GM21390 (cell line): Measurements from ENCODE around the gene CDH23.

Experiments used
- ATAC-seq: cut with Tn5 transposase; IDR thresholded peaks from one replicate; pipeline ENCODE4 v1.9.1; 2021; ENCODE audit not compliant: unreplicated experiment

Gene CDH23

DNA sequence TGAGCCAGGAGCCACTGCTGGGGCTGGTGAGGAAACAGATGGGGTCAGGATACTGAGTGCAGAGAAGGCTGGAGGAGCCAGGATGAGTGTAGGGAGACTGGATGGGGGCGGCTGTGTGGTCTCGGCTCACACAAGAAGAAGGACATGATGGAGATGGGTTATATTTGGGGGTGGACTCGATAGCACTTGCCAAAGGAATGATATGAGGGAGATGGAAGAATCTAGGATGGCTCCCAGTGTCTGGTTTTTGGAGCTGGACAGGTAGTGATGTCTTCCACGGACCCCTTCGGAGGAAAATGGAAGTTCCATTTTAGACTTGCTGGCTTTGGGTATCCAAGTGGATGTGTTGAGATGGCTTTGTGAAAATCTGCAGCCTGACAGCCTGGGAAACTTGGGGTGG, 83.9 kb downstream of the CDH23 start:
- ATAC-seq, result no peak

DNA sequence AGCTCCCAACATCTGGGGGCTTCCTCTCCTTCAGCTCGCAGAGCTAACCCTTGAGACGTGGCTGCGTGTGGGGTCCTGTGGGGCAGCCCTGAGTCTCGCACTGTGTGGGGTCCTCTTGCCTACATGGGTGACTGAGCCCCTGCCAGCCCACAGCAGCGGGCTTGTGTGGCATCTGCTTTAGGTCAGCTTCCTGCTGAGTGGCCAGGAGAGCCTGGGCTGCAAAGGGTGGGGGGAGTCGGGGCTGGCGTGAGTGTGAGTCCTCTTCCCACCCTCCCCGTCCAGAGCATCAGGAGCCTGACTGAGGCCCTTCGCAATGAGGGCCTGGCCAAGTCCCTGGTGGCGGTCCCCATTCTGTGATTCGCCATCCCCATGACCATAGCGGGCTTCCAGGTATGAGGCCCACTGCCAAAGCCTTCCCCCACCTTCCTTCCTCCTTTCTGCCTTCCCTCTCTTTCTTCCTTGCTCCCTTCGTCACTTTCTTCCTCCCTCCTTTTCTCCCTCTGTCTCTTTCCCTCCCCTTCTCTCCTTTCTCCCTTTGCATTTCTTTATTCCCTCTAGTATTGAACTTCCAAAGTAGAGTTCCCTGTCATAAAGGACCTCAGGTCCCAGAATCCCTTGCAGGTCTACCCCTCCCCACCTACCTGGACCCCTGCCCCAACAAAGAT, 85.2 kb downstream of the CDH23 start:
- no peak for ATAC-seq

DNA sequence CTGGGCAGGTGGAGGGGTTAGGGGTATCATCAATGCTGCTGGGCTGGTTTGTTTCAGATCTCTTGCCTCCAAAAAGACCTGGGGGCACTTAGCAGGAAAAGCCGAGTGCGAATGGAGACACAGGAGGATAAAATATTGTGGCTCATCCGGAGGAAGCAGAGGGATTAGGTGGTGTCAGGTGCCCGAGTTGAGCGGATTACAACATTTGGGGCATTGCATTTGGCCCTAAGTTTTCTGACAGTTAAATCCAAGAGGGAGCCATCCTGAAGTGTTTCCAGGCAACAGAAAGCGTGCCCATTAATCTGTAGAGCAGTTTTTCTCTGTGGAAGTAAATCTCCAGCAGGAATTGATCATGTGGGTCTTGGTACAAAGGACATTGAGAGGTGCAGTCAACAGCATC, 85.9 kb downstream of the CDH23 start:
- ATAC-seq, result no peak

DNA sequence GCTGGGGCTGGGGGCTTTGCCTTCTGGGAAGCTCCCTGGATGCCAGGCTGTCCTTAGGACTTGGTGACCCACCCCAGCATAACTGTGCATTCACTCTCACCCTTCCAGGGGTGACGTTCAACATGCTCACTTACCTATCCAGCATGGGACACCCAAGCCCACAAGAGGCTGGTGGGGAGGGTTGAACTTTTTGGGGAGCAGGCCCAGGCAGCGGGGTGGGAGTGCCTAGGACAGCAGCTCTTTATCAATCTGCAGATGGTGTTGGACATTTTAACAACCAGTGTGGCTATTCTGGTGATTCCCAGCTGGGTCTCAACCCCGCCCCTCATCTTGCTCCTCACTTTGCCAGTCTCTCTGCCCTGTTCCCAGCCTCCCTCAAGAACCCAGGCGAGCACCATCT, 86.4 kb downstream of the CDH23 start:
- no peak for ATAC-seq

DNA sequence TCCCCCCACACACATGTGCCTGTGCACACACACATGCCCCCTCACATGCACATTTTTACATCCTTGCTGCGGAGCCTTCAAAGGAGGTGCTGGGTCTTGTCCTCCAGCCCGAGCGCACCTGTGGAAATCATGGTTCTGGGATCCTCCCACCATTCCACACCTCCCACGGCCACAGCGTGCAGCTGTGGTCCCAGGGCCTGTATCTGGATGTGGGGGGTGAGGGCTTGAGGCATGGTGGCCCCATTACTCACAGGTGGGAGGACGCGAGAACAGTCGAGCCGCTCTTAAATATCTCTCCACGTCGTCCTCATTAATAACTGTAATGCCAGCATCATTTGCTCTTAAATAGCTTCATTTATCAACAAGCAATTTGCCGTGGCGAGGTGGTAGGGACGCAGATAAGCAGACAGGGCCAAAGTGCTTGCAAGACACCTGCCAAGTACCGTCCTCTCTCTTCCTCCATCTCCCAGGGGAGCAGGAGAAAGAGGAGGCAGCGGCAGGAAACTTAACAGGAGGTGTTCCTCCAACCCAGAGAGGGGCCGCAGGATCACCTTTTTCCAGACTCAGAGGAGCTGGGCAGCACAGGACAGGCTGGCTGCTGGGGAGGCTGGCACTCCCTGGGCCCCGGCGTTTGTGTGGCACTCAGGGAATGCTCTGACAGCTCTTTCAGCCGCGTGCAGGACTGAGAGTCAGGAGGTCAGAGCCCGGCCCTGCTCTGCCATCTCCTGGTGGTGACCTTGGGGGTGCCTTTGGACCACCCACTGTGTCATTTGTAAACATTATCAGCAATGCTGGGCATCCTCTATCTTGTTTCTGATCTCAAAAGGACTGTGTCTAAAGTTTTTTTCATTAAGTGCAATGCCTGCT, 87.4 kb downstream of the CDH23 start:
- ATAC-seq, result no peak

DNA sequence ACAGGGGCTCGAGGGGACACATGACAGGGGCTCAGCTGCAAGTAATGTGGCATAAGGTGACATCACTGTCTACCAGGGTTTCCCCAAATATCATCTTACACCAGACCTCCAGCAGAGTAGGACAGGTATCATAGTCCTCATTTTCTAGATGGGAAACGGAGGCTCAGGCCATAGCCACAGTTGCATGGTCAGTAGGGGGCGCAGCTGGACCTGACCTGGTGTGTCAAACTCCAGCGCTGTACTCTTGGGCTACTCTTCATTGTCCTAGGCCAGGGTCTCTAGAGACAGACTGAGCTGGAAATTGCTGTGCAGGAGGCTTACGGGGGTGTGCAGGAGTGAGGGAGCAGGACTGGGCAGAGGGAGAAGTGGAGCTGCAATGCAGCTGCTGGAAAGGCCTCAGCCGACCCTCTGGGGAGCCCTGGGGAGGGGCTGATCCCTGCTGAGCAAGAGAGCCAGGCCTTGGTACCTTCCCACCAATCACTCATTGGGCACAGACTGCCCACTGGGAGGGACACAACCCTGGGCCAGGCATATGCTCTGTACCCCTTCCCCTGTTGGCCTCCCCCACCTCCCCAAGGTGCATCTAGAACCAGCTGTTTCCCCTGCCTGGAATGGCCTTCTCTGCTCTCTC, 89.9 kb downstream of the CDH23 start:
- no peak for ATAC-seq

DNA sequence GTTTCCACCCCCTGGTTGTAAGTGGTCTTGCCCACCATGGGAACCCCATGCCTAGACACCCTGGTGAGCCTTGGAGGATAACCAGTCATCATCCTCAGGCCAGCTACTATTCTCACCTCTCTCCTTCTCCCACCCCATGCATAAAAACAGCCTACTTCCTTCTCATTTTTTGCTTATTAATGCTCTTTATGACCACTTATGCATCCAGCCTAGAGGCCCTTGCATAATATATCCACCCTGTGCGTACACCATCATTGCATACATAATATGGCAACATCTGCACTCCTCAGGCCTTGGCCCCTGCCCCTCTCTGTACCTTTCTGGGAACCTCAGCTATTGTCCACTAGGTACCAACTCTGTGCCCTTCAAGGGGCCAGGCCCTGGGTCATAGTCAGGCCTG, 91.0 kb downstream of the CDH23 start:
- ATAC-seq, result no peak

DNA sequence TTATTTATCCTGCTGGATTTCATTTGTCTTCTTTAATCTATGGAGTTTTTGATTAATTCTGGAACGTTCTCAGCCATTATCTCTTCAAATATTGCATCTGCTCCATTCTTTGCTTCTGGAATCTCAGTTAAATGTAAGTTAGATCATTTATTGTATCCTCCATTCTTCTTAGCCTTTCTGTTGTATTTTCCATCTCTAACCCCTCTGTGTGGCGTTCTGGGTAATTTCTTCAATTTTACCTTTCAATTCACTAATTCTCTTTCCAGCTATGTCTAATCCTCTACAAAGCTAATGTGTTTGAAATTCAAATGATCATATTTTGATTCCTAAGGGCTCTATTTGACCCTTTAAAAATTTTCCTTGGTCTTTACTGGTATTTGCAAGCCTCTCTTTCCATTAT, 92.4 kb downstream of the CDH23 start:
- no peak for ATAC-seq

DNA sequence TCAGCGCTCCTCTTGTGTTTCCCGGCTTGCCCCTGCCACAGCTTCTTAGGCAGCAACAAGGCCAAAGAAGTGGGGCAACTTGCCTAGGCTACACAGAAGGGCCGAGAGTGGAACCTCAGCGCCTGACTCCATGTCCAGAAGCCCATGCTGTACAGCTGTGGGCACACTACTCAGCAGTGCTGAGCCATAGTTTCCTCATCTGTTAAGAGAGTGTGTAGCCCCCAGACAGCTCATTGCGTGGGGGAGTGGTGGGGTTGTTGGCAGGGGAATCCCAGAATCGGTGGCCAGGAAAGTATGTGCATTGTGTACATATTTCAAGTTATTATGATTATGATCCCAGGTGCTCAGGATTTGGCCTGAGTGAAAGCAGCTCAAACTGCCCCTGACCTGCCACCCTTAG, 96.2 kb downstream of the CDH23 start:
- no peak for ATAC-seq

DNA sequence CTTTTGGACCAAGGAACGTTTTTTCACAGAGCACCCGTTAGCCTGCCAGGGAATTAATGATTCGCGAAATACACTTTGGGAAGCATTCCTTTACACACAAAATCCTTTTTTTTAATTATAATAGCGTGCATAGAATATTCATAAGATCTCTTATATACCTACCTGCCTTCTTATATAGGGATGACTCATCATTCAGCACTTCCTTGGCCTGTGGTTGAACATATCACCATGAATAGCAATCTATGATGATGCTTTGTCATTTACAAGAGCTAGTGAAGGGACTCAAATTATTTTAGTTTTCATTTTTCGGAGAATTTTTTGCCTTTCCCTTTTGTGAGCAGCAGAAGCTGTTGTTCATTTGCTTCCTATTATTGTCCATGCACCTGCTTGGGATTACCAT, 97.0 kb downstream of the CDH23 start:
- no peak for ATAC-seq

DNA sequence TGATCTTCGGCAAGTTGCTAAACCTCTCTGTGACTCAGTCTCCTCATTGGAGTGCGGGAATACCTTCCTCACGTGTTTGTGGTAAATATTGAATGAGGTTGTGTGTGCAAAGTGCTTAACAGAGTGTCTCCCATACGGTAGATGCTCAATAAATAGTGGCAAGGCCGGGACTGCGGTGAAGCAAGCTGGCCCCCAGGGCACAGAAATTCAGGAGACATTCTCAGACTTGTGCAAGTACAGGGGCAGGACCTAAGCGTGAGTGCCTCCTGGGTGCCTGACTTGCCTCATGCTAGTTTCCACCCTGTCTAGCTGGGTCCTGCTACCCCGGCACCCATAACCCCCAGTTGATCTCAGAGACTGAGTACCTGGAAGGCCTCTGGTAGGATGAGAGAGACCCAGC, 97.8 kb downstream of the CDH23 start:
- no peak for ATAC-seq

DNA sequence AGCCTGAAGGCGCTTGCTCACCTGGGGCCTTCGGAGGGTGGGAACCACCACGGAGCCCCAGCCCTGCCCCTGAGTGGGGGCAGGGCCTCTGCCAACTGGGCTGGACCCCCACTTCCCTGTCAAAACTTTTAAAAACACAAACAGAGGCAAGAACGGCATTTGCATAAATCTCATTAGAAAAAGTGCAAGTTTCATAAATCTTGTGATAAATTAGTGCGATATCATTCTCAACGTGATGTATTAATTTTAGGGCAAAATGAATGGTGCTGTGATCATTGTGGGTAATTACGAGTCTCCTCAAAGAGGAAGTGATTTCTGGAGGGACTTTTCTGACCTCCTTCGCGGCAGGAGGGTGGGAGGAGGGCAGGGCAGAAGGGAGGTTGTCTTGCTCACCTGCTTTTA, 98.3 kb downstream of the CDH23 start:
- no peak for ATAC-seq

DNA sequence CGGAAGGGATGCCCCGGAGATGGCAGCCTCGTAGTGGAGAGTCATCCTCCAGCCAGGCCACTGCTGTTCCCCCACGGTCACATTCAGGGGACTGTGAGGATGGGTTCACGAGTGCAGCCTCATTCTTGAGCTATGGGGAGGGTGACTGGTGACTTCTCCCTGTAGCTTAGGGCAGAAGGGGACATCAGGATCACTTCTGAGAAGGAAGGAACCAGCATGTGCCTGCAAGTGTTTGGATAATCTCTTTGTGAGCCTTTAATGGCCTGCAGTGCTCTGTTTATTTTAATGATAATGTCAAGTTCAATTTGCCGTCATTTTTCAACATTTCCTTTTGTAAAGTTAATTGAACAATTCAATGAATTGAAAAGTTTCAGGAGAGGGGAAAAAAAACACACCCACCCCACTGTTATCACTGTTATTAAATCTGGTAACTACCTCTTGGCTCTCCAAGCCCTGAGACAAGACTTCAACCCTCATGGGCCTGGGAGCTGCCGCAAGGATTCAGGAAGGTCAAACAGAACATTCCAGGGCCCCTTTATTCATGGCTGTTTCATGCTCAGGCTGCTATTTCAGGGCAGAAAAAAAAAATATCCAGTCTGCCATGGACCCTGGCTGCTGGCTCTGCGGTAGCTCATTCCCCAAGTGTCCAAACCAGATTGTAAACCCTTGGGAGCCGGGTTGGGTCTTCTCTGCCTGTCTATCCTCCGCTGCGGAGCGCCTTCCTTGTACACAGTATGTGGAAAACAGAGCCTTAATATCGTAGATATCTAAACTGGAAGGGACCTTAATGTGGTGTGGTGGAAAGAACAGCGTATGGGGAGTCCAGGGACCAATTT, 100.4 kb downstream of the CDH23 start:
- ATAC-seq, result no peak

DNA sequence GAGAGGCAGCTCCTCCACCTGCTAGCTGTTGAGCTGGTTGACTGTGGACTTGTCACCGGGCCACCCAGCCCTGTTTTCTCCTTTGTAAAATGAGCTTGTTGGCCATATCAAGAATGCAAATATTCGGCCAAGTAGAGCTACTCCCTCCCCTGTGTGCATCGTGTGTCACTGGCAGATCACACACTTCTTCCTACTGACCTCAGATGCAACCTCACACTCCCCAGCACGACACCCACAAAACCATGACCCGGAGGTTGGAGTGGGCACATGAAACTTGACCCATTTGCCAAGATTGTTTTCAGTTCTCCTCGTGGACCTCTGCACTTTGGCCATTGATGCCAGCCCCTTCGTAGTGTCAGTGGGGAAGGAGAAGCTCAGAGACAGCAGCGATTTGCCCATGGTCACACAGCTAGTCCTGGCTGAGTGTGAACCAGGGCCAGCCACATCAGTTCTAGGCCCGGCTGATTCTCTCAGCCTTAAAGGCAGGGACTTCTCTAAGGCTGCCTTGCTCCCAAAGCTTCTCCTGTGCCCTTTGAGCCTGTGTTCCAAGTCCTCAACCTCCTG, 101.1 kb downstream of the CDH23 start:
- no peak for ATAC-seq

DNA sequence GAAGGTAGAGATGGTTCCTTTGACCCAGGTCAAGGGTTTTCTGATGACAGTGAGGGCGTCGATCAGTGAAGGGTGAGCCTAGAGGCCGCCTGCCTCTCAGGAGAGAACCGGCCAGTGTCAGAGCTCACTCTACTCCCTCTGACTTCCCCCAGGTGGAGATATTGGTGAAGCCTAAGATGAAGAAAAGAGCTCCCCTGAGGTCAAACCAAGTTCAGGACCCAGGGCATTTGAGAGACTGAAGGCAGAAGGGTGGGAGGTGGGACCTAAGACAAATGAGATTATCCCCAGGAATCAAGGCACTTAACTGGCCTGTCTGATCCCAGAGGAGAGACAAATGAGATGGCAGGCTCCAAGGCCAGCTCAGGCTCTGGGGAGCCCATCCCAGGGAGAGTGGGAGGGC, 104.7 kb downstream of the CDH23 start:
- no peak for ATAC-seq

DNA sequence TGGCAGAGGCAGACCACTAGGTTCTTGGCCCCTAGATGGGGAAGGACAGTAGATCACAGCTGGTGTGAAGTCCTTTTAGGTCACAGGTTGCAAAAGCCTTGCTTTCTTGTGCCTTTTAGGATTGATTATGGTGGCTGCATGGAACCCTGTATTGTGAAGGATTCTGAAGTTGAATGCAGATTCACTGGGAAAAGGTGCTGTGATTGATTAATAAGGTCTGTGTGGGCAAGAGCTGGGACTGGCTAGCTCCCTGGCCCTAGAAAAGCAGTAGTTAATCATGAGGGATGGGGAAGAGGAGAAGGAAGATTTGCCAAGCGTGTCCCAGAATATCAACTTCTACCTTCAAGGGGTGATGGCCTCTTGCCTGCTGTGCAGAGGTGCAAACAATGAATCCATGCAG, 105.5 kb downstream of the CDH23 start:
- no peak for ATAC-seq

DNA sequence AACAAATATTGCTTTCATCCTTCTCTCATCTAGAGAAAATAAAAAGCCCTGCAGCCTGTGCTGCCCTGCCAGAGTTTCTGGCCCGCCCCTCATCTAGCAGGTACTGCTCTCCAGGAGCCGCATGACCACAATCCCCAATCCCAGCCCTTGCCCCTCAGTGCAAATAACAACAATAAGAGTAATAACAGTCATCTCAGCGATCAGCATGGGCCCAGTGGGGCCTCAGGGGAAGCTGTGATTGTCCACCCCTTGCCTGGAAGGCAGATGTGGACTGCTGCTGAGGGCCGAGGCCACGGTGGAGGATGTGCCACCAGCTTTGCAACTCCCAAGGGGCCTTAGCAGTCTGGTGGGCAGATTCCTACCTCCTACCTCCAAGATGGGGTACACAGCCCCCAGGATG, 106.1 kb downstream of the CDH23 start:
- ATAC-seq, result no peak

DNA sequence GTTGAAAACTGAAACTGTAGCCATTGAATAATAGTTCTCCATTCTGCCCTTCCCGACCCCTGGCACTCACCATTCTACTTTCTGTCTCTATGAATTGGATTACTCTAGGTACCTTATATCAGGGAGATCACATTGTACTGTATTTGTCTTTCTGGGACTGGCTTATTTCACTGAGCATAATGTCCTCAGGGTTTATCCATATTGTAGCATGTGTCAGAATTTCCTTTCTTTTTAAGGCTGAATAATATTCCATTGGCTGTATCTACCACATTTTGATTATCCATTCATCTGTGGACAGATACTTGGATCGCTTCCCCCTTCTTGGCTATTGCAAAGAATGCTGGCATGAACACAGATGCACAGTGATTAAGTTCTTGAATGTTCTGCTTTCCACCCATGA, 107.4 kb downstream of the CDH23 start:
- no peak for ATAC-seq

DNA sequence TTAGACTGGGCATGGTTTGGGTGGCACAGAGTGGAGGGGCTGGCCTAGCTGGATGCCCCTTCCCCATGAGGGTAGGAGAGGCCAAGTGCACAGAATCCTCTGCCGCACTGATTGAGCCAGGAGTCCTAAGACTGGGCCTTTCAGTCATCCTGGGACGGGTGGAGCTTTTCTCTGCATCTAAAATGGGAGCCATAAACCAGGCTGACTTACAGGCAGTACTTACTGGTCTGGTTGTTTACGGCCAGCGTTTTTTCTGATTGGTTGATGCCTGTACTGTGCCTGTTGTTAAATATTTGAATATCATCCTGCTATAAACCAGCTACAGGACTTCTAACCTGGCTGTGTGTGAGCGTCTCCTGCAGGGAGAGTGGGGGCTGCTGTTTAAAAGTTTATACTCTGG, 107.8 kb downstream of the CDH23 start:
- no peak for ATAC-seq

DNA sequence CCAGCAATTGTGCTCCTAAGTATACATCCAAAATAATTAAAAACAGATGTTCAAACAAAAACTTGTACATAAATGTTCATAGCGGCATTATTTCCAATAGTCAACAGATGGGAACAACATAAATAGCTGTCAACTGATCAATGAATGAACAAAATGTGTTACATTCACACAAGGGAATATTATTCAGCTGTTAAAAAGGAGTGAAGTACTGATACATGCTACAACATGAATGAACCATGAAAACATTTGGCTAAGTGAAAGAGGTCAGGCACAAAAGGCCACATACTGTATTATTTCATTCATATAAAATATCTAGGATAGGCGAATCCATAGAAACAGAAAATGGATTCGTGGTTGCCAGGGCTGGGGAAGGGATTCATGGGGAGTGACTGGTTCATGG, 109.1 kb downstream of the CDH23 start:
- ATAC-seq, result no peak

DNA sequence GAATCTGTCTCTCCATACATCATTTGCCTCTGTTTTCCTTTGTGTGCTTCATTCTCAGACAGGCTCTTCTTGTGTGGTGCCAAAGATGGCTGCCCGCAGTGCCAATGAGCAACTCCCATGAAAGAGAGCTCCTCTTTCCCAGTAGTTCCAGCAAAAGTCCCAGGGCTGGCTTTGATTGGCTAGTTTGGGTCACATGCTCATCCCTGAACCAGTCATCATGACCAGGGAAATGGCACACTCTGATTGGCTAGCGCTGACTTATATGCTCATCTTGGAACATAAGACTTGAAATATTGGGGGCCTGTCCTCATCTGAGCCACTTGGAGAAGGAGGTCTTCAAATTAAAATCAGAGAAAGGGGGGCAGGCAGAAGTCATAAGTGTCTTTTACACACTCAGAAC, 112.7 kb downstream of the CDH23 start:
- no peak for ATAC-seq
